T-helper 1 cell treated with Interleukin-12 subunit alpha and Interleukin-12 subunit beta and Interleukin-4 antibody, amounts not matched to agents 30 ng/mL and 1 ng/mL, for 36 hours (primary cell): ENCODE data around the gene NTSR2. TPM values are rescaled to one million over a fixed set of nuclear protein-coding genes. Genes with fewer than 3 reads are reported as not detected.

Source experiments
- intact Hi-C: fragments of 100-400 bp; cut with micrococcal nuclease; formaldehyde crosslinking; loops from one replicate; pipeline ENCODE4 v1.15.1; 2024
- total RNA-seq: library from RNA; stranded (reverse); gene quantifications from 2 replicates; pipeline ENCODE4 v1.2.3, GENCODE V29; 2022

Gene NTSR2
- total RNA-seq, 1 donor from 2014 or later: not detected

DNA sequence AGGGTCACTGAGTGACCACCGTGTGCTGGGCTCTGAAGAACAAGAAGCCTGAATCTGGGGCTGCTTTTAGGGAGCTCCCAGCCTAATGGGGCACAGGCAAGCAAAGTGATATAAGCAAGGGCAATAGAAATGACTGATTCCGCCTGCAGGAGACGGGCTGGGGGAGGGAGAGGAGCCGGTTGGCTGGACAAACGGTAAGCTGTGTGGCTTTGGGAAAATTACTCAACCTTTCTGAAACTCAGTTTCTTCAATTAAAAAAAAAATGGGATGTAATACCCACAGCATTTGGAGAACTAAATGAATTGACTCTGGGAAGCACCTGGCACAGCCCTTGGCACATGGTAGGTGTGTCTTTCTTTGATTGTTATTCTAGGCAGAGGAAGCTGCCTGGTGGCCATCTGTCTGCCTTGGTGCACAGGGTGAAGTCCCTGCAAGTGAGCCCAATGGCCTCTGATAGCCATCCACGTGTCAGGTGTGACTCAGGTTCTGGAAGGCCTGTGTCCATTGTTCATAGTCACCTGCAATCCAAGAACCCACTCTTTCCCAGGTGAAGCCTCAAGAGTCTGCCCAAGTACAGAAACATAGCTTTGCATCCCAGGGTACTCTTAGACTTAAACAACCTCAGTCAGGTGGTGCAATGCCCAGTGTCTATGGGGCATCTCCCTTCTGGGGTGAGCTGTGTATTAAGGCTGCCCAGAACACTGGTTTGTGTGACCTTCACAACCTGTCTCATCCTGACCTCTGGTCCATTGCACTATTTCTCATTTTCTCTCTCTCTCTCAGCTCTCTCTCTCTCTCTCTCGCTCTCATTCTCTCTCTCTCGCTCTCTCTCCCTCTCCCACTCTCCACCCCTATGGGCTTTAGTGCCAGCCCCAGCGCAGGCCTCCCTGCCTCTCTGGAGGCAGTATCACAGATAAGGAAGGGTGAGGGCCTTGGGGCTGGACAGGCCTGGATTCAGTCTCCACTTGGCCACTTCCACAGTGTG lies 30.0 kb upstream of the NTSR2 start:
- intact Hi-C loops: no loop called here

DNA sequence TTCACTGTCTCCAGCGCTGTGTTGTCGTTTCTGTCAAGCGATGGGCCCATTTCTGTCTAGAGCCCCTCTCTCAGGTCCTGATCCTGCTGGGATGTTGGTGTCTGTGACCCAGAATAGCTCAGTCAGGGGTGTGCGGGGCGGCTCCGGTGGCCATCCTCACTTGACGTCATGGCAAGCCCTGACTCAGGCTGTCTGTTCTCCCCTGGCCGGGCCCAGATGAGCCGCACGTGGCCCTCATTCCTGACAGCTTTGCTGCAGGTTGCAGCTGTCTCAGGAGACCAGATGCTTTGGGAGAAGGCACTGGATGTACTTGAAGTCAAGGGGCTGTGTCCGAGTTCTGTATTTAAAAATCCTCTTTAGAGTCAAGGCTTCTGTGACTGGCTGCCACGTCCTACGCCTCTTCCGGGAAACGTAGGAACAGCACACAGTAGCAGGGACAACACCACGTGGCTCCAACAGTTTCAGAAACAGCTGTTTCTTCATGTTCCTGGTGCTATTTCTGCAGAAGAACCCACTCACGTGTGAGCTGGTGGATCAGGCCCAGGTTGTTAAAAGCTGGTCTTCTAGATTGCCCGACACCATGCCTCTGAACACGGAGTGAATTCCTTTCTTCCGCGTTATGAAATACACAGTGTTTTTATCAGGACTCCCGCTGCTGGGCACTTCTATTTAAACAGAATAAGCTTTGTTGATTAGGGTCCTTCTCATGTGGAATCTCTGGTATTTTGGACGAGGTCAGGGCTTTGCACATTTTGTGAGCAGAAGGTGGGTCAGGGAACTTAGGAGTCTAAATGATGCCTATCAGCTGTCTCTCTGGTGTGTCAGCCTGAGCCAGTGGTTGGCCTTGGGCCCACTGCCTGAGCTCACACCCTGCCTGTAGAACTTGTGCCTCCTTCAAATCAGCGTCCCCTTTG lies 28.3 kb upstream of the NTSR2 start:
- intact Hi-C loops: no loop called here

DNA sequence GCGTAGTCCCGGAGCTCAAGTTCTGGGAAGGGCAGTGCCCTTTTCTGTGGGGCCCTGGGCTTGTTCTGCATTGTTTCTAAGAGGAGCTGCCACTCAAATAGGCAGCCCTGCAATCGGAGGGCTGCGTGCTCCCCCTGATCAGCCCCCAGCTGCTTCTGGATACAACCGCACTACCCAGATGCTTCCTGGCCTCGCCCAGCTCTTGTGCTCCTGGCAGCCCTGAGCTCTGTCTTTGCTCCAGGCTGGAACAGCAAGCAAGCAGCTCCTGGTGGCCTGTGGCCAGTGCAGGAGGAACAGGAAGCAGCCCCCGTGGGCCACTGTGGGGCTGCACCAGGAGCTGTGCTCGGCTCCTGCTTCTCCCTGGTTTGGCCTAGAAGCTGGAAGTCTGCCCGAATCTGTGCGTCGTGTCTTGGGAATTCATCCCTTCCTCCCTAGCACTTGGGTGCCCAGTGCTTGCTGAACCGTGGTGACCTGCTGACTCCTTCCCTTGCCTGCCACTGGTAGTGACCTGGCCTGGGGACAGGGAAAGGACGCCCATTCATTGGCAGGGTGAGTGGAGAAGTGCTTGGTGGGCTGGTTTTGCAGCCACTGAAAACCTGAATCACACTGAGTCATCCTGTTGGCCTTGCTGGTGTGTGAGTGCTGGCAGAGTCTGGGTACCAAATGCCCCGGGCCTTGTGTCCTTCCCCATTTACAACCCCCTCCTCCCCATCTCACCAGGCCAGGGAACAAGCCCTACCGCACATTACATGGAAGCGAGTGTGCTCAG lies 27.3 kb upstream of the NTSR2 start:
- intact Hi-C loops: no loop called here

DNA sequence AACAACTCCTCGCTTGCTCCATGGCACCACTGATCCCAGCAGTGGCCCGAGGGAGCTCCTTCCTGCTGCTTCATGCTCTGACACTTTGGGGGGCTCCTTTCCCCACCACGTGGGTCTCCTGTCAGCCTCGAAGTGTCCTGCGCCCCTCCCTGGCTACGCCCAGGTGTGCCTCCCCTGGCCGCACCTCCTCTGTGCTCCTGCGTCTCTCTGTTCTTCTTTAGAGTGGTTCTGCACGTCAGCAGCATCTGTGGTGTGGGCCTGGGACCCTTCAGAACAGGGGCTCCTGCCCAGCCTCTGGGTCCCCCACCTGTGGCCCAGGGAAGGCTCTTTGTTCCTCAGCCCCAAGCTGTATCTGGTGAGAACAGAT lies 26.7 kb upstream of the NTSR2 start:
- intact Hi-C loops: no loop called here

DNA sequence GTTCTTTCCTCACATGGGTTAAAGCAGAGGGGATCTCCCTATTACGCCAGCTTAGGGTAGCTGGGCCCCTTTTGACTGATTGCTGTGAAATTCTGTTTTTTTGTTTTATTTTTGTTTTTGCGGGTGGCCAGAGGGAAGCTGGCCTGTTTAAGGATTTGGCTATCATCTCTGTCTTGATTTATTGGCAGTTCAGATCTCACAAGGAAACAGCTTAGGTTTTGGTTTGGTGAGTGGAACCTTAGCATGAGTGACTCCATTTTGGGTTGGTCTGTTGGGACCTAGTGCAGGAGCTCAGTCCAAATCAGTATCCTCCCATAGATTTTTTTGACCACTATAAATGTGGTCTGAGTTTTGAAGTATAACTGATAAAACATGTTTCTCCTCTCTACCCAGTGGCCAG lies 25.6 kb upstream of the NTSR2 start:
- intact Hi-C loops: no loop called here

DNA sequence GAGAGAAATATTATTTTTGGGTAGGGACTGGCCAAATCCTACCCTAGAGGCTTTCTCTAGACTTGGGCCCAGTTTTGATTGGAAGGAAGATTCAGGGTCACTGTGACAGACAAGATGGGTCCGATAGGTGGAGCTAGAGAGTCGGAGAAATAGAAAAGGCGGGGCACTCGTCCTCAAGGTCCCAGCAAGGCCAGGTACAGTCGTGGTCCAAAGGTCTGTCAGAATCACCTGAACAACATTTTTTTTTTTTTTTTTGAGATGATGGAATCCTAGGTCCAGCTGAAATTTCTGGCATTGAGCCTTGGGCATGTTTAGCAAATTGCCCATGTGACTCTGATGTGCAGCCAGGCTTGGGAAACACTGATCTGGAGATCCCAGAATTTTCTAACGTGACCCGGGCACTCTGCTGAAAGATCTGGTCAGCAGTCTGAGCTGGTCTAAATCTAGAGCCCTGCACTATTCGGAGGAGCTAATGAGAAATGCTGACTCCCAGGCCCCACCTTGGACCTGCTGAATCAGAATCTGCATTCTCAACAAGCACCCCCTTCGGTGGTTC lies 23.0 kb upstream of the NTSR2 start:
- intact Hi-C loops: loop anchor here (1.0 to 5.0 kb wide), 3 partner anchors 53 to 1024 kb away; partner anchors contain the start of genes LPIN1 and TRIB2

DNA sequence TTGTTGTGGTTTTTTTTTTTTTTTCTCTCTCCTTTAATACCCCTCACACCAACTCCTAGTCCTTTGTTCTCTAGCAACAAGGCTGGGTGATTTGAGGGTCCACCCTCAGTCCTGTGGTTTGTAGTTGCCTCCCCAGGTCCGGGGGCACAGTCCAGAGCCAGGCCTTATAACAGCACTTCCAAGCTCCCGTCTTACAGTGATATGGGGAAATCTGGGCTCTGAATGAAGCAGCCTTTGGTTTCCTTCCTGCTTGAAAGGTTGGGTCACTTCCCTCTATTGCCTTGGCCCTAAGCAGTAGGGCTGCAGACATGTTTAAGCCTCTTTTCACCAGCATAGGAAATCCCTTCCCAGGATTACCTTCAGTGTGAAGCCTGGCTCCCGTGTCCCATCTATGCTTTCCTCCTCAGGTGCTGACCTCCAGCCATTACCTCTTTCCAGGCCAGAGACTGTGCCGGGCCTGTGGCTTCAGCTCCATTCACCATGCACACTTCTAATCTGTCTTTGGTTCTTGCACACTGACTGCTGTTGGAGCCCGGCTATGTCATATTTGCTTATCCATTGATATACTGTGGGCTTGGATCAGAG lies 21.2 kb upstream of the NTSR2 start:
- intact Hi-C loops: loop anchor here (5.0 kb wide), 1 partner anchor 1026 kb away; the partner anchor contains the start of gene TRIB2

DNA sequence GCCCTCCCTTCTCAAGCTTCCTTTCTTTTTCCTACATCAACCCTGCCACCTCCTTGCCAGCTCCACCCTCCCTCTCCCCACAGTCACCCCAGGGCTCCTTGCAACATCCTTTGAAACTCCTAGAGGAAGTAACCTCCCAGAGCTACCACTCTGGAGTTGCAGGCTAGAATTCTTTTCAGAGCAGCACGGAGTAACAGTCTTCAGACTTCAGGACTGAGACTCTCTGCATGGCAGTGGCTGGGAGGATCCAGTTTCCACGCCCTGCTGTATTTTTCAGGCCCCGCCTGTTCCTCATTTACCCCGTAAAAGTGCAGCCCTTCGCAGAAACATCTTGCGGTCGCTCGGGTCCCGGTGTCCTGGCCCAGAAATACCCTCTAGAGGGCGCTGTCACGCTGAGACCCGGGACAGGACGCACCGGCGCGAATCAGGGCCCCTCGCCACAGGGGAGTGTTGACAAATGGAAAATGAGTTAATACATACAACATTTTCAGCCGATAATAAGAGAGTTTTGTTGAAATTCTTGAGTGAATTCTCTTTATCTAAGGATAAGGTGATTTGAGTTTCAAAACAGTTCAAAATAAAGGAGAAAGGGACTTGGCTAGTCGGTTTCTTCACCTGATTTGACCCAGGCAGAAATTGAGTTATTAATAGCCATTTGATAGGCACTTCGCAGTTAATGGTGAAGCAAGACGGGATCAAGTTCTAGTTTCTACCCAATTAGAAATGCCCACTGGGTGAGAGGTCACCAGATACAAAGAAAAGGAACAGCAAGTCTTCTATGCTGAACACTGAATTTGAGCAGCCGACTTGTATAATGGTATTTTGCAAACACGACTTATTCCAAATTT lies 18.5 kb upstream of the NTSR2 start:
- intact Hi-C loops: loop anchor here (1.0 to 5.0 kb wide), 6 partner anchors 58 to 1319 kb away; partner anchors contain the start of genes LPIN1 and PDIA6

DNA sequence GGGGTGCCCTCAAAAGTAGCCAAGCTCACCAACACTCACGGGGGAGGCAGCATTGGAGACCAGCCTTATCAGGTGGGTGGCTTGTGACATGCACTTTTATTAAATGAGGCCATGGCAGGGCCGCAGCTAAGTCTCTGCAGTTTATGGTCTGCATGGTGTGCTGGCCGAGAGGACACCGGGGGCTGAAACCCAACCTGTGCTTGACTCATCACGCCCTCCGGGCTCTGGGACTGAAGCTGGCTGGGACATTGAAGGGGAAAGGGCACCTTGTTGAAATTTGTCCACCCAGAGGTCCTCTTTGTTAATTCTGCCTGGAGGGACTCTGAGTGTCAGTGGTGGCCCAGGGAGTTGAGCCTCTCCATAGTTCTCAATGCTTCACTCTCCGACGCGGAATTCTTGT lies 17.7 kb upstream of the NTSR2 start:
- intact Hi-C loops: loop anchor here (1.0 to 5.0 kb wide), 6 partner anchors 59 to 1320 kb away; partner anchors contain the start of genes LPIN1 and PDIA6

DNA sequence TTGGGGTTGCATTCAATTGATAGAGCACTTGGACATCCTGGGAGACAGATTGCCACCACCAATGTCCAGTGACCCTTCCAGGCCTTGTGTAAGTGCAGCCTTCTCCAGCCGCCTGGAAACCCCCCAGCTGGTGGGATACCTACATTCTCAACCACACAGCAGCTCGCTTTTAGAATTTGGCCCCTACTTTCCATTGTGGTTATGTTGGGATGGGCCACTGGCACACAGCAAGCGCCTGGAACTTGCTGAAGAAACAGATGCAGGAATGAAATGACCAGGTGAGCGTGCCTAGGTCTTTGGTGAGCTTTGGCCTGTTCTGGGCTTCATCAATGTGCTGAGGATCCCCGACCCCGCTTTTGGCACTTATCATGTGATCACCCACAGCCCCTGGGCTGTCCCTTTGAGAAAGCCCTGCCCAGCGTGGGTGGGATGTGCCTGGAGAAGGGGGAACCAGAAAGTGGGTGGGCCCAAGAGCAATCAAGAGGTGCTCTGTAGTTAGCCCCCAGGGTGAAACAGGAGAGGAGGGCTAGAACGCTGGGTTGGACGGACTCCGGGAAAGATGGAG lies 16.0 kb upstream of the NTSR2 start:
- intact Hi-C loops: loop anchor here (5.0 kb wide), 2 partner anchors 874 to 1041 kb away; partner anchors contain the start of gene PDIA6

DNA sequence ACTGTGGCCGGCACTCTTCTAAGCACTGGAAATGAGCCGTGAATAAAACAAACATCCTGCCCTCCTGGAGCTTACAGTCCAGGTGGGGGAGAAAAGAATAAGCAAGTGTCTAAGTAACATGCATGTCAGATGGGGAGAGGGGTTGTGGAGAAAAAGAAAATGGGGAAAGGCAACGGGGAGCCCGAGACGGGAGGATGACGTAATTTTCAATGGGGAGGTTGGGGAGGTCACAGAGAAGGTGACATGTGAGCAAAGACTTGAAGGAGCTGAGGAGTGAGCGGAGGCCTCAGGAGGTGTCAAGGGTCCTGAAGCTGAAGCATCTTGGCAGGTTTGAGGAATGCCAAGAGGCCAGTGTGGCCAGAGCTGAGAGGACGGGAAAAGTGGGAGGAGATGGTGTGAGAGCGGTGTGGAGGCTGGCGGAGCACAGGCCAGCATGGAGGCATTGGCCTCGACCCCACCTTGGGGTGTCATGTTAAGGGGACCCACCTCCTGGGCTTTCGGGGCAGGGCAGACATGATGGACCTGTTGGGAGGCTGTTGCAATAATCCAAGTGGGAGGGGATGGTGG lies 15.0 kb upstream of the NTSR2 start:
- intact Hi-C loops: loop anchor here (5.0 kb wide), 2 partner anchors 873 to 1042 kb away; partner anchors contain the start of gene PDIA6

DNA sequence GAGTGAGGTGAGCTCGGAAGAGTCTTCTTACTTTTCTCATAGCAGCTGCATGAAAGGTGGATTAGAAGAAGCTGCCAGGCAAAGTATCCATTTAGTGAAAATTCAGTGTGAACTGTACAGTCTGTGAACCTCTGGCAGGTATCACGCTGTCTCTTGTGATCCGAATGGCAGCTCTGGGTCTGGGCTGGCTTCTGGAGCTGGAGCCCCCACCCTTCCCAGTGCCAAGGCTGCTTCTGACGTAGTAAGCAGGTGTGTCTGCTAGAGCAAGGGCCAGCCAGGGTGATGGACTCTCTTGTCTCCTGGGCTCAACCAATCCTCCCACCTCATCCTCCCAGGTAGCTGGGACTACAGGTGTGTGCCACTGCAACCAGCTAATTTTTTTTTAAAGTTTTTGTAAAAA lies 14.0 kb upstream of the NTSR2 start:
- intact Hi-C loops: no loop called here

DNA sequence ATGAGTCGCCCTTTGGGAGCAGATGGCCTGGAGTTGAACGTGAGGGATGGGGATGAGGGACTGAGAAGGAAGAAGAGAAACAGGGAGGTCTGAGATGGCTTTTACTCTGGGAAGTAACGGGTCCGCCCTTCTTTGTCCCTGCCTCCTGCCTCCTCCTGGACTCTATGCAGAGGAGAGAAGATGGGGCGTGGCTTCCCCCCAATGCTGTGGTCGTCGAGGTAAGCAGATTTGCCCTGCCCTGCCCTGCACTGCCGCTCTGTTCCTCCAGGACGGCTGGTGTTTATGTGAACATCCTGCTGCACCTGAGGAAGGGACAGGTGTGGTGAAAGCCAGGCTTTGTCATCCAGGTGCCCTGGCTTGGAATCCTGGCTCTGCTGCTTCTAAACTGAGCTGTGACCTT lies 13.5 kb upstream of the NTSR2 start:
- intact Hi-C loops: no loop called here

DNA sequence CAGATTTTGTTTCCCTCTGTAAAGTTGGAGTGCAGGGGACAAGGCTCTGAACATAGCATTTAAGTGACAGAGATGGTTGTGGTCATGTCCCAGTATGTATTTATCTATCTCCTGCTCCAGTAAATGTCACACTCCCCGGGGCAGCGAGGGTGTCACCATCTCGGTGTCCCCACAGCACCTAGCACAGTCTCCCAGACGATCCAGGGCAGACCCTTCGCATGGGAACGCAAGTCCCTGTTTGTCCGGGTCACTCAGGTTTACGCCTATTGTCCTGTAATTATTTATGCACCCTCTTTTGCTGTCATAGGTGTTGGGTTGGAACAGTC lies 12.6 kb upstream of the NTSR2 start:
- intact Hi-C loops: loop anchor here (1.0 kb wide), 2 partner anchors 204 to 550 kb away; no protein-coding TSS in a partner anchor

DNA sequence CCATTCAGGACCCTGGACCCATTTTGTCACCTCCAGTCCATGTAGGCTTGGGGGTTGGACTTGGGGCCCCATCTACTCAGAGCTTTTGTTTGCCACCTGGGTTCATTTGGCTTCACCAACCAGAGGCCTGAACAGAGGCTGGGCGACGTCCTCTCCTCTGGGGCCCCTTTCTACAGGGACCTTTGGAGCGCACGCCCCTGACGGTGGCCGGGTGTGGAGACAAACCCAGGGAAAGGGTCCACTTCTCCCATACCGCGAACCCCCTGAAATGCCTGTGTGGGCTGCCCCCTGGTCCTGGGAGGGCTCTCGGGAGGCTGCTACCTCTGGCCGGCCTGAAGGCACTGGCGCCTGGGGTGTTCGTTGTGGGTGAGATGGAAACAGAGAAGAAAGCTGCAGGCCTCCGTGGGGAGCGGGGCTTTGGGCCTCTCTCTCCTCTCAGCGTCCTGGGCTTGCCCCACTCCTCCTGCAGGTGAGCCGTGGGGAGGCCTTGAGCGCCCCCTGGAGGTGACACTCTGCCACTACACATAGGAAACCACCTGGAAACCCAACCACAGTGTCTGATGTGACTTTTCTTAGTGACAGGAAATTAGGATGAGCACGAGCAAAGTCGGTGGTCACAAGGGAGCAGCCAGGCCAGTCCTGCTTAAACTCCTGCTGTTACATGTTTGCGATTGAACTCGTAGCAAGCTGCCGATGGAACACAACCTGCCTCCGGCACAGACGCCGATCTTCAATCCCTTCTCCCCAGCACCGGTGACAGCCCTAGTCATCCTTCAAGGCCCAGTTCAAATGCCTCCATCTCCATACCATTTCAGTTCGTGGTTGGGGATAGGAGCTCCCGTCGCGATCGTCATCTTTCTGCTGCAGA lies 12.0 kb upstream of the NTSR2 start:
- intact Hi-C loops: loop anchor here (1.0 kb wide), 2 partner anchors 204 to 550 kb away; no protein-coding TSS in a partner anchor

DNA sequence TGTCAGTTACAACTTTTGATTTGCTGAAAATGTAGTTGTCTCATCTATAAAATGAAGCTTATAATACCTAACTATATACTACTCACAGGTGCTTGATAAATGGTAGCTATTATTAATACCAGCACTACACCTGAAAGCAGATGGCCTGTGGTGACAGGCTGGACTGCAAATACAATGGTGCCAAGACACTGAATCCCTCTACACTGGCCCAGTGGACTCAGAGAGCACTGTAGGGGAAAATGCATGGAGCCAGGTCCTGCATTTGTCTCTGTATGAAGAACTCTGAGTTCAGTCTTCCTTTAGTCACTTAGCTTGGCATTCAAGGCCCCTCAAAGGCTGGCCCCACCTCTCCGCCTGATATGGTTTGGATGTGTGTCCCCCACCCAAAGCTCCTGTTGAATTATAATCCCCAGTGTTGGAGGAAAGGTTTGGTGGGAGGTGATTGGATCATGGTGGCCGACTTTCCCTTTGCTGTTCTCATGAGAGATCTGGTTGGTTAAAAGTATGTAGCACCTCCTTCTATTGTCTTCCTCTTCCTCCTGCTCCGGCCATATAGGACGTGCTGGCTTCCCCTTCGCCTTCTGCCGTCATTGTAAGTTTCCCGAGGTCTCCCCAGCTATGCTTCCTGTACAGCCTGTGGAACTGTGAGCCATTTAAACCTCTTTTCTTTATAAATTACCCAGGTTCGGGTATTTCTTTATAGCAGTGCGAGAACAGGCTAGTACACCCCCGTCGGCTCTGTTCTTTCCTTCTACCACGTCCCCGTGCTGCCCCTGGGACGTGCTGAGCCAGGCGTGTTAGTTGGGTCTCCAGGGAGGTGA lies 11.1 kb upstream of the NTSR2 start:
- intact Hi-C loops: no loop called here
